ENCODE data around the gene CFHR5. TPM values are rescaled to one million over a fixed set of nuclear protein-coding genes. Genes with fewer than 3 reads are reported as not detected.
A peak's percentile ranks its signal among the peaks of the same experiment; 100 is the strongest.

The CFHR5 gene
- total RNA-seq, 1 donor from 2014 or later = not detected

DNA sequence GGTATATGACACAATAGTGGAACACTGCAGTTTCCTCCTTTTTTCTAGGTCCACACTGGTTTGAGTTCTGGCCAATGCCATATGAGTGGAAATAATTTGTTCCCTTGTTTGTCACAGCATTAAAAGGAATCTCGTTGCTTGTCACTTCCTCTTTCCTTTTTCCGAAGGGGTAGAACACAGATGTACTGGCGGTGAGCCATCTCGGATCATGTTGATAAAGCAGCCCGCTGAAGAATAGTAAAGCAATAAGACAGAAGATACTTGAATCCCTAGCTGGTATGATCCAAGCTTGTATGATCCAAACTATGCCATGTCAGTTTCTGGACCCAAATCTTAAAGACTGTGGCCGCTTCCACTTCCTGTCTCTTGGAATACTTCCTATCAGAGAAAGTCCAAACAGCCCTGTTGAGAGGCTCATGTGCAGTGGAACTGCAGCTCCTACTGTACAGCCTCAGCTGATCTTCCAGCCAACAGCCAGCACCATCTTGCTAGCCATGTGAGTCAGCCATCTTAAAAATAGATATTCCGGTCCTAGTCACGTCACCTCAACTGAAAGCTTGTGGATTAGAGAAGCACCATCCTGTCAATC, 40.3 kb downstream of the CFHR5 start:
- peak; percentile 75 to 86 for DNase-seq (ENCODE audit: low read depth in 2 of 2)

DNA sequence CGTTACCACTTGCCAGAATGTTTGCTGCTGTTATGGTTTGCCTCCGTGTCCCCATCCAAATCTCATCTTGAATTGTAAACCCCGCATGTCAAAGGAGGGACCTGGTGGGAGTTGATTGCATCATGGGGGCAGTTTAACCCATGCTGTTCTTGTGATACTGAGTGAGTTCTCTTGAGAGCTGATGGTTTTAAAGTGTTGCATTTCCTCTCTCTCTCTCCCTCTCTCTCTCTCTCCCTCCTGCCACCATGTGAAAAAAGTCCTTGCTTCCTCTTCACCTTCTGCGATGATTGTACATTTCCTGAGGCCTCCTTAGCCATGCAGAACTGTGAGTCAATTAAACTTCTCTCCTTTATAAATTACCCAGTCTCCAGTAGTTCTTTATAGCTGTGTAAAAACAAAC, 44.4 kb downstream of the CFHR5 start:
- peak in 1 of 2 donors; percentile 11 for DNase-seq (ENCODE audit: low read depth in 2 of 2)

DNA sequence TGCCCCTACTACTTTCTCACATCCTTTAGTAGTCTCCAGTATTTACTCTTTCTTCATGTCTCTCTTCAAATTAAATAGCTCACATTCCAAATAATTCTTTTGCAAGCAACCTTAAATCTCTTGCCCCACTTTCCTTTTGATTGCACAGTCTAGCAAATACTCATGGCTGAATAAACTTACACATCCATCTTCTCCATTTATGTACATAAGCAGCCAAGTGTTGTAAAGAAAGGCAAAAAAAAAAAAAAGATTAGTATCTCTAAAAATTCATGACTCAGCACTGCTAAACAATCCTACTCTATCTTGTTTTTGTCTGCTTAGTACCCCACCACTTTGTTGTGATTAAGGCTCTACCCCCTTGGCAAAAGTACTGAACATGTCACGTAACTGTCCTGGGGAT, 47.1 kb downstream of the CFHR5 start:
- no peak for DNase-seq (ENCODE audit: low read depth in 2 of 2)

DNA sequence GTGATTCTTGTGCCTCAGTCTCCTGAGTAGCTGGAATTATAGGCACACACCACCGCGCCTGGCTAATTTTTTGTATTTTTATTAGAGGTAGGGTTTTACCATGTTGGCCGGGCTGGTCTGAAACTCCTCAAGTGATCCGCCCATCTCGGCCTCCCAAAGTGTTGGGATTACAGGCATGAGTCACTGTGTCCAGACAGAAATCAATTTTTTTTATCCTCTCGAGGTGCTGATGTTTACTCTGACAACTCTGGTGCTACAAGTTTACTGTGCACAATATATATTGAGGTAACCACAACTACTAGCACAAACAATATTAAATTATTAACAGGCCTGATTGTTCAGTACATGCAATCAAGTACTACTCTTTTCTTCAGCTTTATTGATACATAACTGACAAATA, 50.0 kb downstream of the CFHR5 start:
- no peak for DNase-seq (ENCODE audit: low read depth in 2 of 2)

DNA sequence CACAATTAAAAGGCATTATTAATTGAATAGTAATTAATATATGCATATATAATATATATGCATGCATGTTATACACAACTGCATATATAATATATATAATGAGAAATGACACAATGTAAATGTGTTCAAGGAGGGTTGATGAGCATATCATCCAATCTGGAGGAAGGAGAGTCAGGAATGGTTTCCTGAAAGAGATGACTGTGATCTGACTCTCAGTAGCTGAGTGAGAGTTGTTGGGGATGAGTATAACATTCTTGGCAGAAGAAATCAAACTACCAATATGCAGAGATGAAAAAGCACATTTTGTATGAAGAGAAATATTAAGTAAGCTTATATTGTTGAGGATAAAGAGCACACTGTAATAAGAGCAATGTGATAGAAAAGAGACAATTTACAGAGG, 52.4 kb downstream of the CFHR5 start:
- DNase-seq (ENCODE audit: low read depth in 2 of 2) = peak in 1 of 2 donors; percentile 16

DNA sequence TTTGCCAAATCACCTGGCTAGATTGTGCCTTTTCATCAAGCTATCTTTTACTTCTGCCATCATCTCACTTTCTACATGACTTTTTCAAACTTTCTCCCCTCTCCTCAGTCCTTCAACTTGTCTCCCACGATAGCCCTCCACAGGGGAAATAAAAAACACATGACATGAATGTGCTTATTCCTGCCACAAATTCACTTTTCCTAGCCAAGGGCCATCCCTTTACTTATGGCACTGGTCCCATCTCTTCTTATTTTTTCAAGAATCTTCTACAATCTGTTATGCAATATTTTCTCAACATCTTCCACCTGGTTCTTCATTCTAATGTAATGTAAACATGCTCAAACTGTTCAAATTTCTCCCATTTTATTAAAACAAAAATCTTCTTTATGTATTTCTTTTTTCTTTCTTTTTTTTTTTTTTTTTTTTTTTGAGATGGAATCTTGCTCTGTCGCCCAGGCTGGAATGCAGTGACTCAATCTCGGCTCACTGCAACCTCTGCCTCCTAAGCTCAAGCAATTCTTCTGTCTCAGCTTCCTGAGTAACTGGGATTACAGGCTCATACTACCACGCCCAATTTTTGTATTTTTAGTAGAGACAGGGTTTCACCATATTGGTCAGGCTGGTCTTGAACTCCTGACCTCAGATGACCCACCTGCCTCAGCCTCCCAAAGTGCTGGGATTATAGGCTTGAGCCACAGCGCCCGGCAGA, 57.4 kb downstream of the CFHR5 start:
- peak in 1 of 2 donors; percentile 14 for DNase-seq (ENCODE audit: low read depth in 2 of 2)

DNA sequence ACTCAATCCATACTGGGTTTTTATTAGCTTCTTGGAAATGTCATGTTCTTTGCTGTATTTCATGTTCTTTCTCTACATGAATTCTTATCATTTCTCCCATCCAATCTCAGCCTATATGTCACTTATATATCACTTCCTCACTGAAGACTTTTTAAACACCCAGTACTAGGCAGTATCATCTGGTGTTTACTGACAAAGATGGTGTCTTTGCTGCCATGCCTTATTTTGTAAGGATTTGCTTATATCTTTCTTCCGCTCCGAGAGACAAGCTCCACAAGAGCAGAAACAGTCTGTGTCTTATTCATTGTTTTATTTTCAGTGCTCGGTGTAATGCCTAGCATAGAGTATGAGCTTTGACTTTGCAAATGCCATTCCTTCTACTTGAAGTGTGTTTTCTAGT, 59.5 kb downstream of the CFHR5 start:
- no peak for DNase-seq (ENCODE audit: low read depth in 2 of 2)

DNA sequence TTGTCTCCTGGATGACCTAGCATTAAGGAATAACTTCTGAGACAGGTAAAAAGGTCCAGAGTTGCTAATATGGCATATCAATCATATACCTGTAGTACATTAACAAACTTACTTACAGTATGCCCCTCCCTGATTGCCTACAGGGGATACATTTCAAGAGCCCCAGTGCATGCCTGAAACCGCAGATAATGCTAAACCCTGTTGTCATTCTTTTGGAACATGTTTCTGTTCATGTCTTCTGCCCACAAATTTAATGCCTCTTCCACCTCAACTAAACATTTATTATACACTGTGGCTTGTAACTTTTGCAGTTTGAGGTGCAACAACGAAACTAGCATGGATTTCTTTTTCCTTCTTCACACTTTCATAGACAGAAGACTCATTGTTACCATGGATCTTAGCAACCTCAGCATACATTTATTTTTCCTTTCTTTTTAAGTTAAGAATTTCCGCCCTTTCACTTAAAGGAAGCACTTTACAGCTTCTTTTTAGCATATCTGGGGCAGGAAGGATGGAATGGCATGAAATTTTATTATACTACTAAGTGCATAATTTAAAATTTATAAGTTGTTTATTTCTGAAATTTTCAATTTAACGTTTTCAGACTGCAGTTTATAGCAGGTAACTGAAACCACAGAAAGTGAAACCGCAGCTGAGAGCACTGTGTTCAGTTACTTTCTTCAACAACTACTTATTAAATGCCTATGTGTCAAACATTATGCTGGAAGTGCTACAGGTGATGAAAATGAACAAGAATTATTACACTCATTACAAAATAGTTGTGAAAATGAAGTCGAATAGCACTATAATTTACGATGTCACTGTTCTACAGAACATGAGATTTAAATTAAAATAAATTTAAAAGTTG, 64.4 kb downstream of the CFHR5 start:
- DNase-seq (ENCODE audit: low read depth in 2 of 2) = no peak

DNA sequence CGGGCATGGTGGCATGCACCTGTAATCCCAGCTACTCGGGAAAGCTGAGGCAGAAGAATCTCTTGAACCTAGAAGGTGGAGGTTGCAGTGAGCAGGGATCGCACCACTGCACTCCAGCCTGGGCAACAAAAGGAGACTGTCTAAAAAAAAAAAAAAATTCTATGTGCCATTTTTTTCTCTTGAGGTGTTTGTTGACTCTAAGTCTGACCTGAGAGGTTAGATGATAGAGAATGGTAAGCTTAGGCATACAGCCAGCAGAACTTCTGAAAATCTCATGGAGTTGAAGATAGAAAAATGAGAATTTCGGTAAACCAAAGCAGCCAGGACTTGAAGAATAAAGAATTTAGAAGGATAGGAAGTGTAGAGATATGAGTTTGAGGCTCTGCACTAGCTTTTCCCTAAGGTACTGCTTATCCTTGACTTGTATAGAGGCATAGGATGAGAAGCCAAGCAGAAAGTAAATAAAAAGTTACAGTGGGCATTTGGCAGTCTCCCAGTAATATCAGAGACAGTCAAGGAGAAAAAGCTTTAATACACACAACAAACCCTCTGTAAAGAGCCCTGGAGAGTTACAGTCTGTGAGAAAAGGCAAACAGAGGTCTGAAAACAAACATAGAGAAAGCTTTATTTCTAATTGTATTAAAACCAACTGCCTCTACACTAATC, 65.5 kb downstream of the CFHR5 start:
- DNase-seq (ENCODE audit: low read depth in 2 of 2) = no peak

DNA sequence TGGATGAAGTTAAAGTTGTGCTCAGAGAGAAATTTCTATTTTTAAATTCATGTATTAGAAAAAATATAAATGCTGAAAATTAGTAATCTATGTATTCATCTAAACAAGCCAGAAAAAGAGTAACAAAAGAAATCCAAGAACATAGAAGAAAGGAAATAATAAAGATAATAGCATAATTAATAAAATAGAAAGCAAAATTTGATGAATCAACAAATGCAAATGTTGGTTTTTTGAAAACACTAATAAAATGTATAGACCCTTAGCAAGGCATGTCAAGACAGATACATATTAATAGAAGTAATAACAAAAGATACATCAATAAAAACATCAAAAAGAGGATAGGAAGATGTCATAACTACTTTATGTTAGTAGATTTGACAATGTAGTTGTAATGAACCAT, 71.7 kb downstream of the CFHR5 start:
- DNase-seq (ENCODE audit: low read depth in 2 of 2) = no peak

Other genes with a start within 250 kb of the CFHR5 start
- gene CFHR3, start 202.7 kb upstream of the CFHR5 start, total RNA-seq = under 0.01 TPM in 1 of 2 replicates, not detected in the other
- gene CFHR1, start 157.8 kb upstream of the CFHR5 start, total RNA-seq = not detected in 2 replicates
- gene CFHR4, start 89.5 kb upstream of the CFHR5 start, total RNA-seq = not detected in 2 replicates
- gene CFHR2, start 33.8 kb upstream of the CFHR5 start, total RNA-seq = not detected in 2 replicates
- gene F13B, start 89.7 kb downstream of the CFHR5 start, total RNA-seq = not detected in 2 replicates
- 8.1 and 26.2 TPM in 2 replicates for gene ASPM, start 169.1 kb downstream of the CFHR5 start, total RNA-seq
- 4.7 and 5.4 TPM in 2 replicates for gene ZBTB41, start 223.7 kb downstream of the CFHR5 start, total RNA-seq